Endothelial cell of umbilical vein (primary cell): ENCODE results near the gene TTC36. TPM values are rescaled to one million over a fixed set of nuclear protein-coding genes. Genes with fewer than 3 reads are reported as not detected.

Experiments used
- BruUV-seq: library from RNA; stranded (reverse); fragments of 400-500 nt; replicated peaks from 2 replicates; lab custom pipeline; 2021; lab: Mats Ljungman, UMichigan
- CTCF ChIA-PET: fragments of 300-600, 350-600 bp; sonication (Branson Sonifier 250); formaldehyde crosslinking; loops from one replicate; lab custom pipeline; 2021; ENCODE audit warnings: antibody characterized with exemption, inconsistent platforms; lab: Charles Lee
- POLR2A ChIA-PET: fragments of 300-600, 350-600 bp; sonication (Branson Sonifier 250); formaldehyde crosslinking; loops from one replicate; lab custom pipeline; 2021; ENCODE audit warnings: antibody characterized with exemption, inconsistent platforms; lab: Charles Lee
- DNase-seq: peaks from one replicate; pipeline ENCODE4 v3.0.0-alpha.2; 2011; ENCODE audit warnings: low read depth, low spot score
- FAIRE-seq: peaks from 2 replicates; lab custom pipeline; 2011; peaks lifted over from hg19 to GRCh38; lab: Jason Lieb, UNC
- H2AFZ ChIP-seq: 2 replicates; pipeline ENCODE4 v1.6.0; 2012; ENCODE audit warnings: low read depth, low read length, control low read depth, inconsistent platforms
- H3K27ac ChIP-seq: 2 replicates; pipeline ENCODE4 v1.5.1; 2011; ENCODE audit warnings: low read depth, mild to moderate bottlenecking, control low read depth, low read length, moderate library complexity; ENCODE audit not compliant: insufficient read depth
- H3K27me3 ChIP-seq, 2 experiments: 2 replicates each; pipeline versions ENCODE4 v1.6.0 to v1.6.1; 2011; ENCODE audit warnings: low read length in 2 of 2, mixed read lengths in 1 of 2; ENCODE audit not compliant: control insufficient read depth in 2 of 2, insufficient read depth in 2 of 2
- H3K36me3 ChIP-seq, 2 experiments: 2 replicates in 1 of 2; 3 replicates in 1 of 2; pipeline ENCODE4 v1.5.1; 2011; ENCODE audit warnings: low read length in 2 of 2, mild to moderate bottlenecking in 1 of 2, moderate library complexity in 1 of 2; ENCODE audit not compliant: control insufficient read depth in 2 of 2, insufficient read depth in 2 of 2; ENCODE audit errors: extremely low read depth in 1 of 2
- H3K4me1 ChIP-seq: 3 replicates; pipeline ENCODE4 v1.5.1; 2011; ENCODE audit warnings: mild to moderate bottlenecking, low read length; ENCODE audit not compliant: control insufficient read depth, insufficient read depth; ENCODE audit errors: extremely low read depth
- H3K4me2 ChIP-seq: 2 replicates; pipeline ENCODE4 v1.6.1; 2011; ENCODE audit warnings: low read length, control low read depth, mixed read lengths; ENCODE audit not compliant: insufficient read depth
- H3K4me3 ChIP-seq, 3 experiments: fragments of 200-600 bp in 1 of 3; sonication (generic), shearing (Covaris generic) in 1 of 3; replicated peaks in 1 of 3; 2 replicates each; pipeline ENCODE4 v1.5.1; 2011 to 2016; ENCODE audit warnings: control low read depth in 3 of 3, low read length in 3 of 3, mild to moderate bottlenecking in 2 of 3, inconsistent platforms in 1 of 3, low read depth in 1 of 3, moderate library complexity in 1 of 3; ENCODE audit not compliant: insufficient read depth in 1 of 3
- H3K79me2 ChIP-seq: 2 replicates; pipeline ENCODE4 v1.6.0; 2012; ENCODE audit warnings: low read length, inconsistent platforms; ENCODE audit not compliant: control insufficient read depth, insufficient read depth
- H3K9ac ChIP-seq: replicated peaks from 2 replicates; pipeline ENCODE3; 2011; ENCODE audit warnings: low read length, control low read depth; ENCODE audit not compliant: insufficient read depth; ENCODE audit errors: extremely low read depth
- H3K9me1 ChIP-seq: replicated peaks from 3 replicates; pipeline ENCODE4 v1.6.0; 2011; ENCODE audit warnings: mild to moderate bottlenecking, low read length; ENCODE audit not compliant: control insufficient read depth, insufficient read depth; ENCODE audit errors: extremely low read depth
- H3K9me3 ChIP-seq: replicated peaks from 2 replicates; pipeline ENCODE4 v1.5.1; 2012; ENCODE audit warnings: low read length, inconsistent platforms; ENCODE audit not compliant: control insufficient read depth, insufficient read depth
- H4K20me1 ChIP-seq: replicated peaks from 2 replicates; pipeline ENCODE3; 2011; ENCODE audit warnings: mild to moderate bottlenecking, low read length; ENCODE audit not compliant: control insufficient read depth, insufficient read depth; ENCODE audit errors: extremely low read depth
- JUN ChIP-seq: IDR thresholded peaks from 2 replicates; pipeline ENCODE4 v1.6.1; 2011; ENCODE audit warnings: borderline replicate concordance, low read depth; ENCODE audit not compliant: insufficient read length, insufficient read depth
- dilution Hi-C: fragments of 300-500 bp; cut with MboI; formaldehyde crosslinking; loops from one replicate; pipeline ENCODE4 v1.15.0; 2019; ENCODE audit warnings: low sequenced_read_pairs; ENCODE audit not compliant: extremely low pct_ligation_motif_present
- intact Hi-C: fragments of 100-400 bp; cut with micrococcal nuclease; formaldehyde crosslinking; loops from one replicate; pipeline ENCODE4 v1.10.0; 2022
- polyA plus RNA-seq, 4 experiments: library from polyadenylated mRNA; depleted of rRNA in 3 of 4; stranded (reverse) in 3 of 4; unstranded in 1 of 4; fragments of >200 nt; gene quantifications; 2 replicates each; pipeline versions ENCODE4 v1.2.1 to v1.2.3, GENCODE V29; 2011 to 2012; ENCODE audit warnings: missing spikeins in 1 of 4
- total RNA-seq: library from RNA; stranded (reverse); gene quantifications from 2 replicates; pipeline ENCODE4 v1.2.3, GENCODE V29; 2021
- TF ChIP-seq, protein P1 (sequence below): IDR thresholded peaks from 2 replicates; pipeline ENCODE4 v1.6.1; 2011; ENCODE audit not compliant: insufficient read depth, insufficient read length

TTC36 gene
- total and polyA plus RNA-seq, 2 donors (not counting 3 experiments of a cell fraction or from before 2014, with no cell fraction given) = 0.60 TPM; not detected in 1

GRCh38 chr11:118552341-118552740 lies 25.1 kb downstream of the TTC36 start:
- FAIRE-seq = no peak
- DNase-seq = no peak
- H3K9ac ChIP-seq = no peak overlapping the region
- no TSS peak for BruUV-seq
- H3K9me3 ChIP-seq = no peaks in the 10 kb centered on the region
- H3K4me3 ChIP-seq = no peak overlapping the region
- no peak overlapping the region for H2AFZ ChIP-seq
- no peaks in the 10 kb centered on the region for H3K4me1 ChIP-seq
- peaks cover 2 to 10% of the 10 kb centered on the region in 2 experiments for H3K36me3 ChIP-seq
- H3K4me2 ChIP-seq = no peak overlapping the region
- intact Hi-C loops (no loop called here), dilution Hi-C loops (no loop called here)
- H3K27me3 ChIP-seq = no peaks in the 10 kb centered on the region
- ChIA-PET POLR2A (no interaction called here), CTCF (no interaction called here)
- TF ChIP-seq JUN = no peak
- H4K20me1 ChIP-seq = no peaks in the 10 kb centered on the region
- no peak overlapping the region for H3K27ac ChIP-seq
- H3K9me1 ChIP-seq = no peaks in the 10 kb centered on the region
- H3K79me2 ChIP-seq = no peaks in the 10 kb centered on the region

DNA sequence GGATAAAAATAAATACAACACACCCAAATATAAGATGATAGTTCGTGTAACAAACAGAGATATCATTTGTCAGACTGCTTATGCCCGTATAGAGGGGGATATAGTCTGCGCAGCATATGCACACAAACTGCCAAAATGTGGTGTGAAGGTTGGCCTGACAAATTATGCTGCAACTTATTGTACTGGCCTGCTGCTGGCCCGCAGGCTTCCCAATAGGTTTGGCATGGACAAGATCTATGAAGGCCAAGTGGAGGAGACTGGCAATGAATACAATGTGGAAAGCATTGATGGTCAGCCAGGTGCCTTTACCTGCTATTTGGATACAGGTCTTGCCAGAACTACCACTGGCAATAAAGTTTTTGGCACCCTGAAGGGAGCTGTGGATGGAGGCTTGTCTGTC lies 33.5 kb downstream of the TTC36 start:
- Histone ChIP-seq H4K20me1 (no peaks in the 10 kb centered on the region), H3K27ac (no peak overlapping the region), H3K9me1 (no peaks in the 10 kb centered on the region), H3K4me1 (peaks cover 5% of the 10 kb centered on the region), H3K36me3 (peaks cover 0 to 2% of the 10 kb centered on the region in 2 experiments), H3K4me2 (no peak overlapping the region), H3K27me3 (no peaks in the 10 kb centered on the region), H3K9ac (no peak overlapping the region), H3K79me2 (no peaks in the 10 kb centered on the region), H3K4me3 (no peak overlapping the region), H2AFZ (no peak overlapping the region), H3K9me3 (no peaks in the 10 kb centered on the region)
- FAIRE-seq = no peak
- TF ChIP-seq, protein P1, sequence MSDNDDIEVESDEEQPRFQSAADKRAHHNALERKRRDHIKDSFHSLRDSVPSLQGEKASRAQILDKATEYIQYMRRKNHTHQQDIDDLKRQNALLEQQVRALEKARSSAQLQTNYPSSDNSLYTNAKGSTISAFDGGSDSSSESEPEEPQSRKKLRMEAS = no peak
- intact Hi-C loops = loop anchor here (10.0 kb wide), 1 partner anchor 46 kb away; no protein-coding TSS in a partner anchor
- dilution Hi-C loops = no loop called here
- BruUV-seq = no TSS peak
- ChIA-PET CTCF (no interaction called here), POLR2A (no interaction called here)
- DNase-seq = no peak
